Activated CD8-positive, alpha-beta memory T cell treated with anti-CD3 and anti-CD28 coated beads, Interleukin-2, amount 50 U/mL, for 1 hour (primary cell): ENCODE data around the gene COMMD1.
"Not testable (repeated sequence)": the region's sequence is repeated elsewhere in the genome, so short reads cannot be mapped to it uniquely, and the experiment has no call there.

ENCODE experiments used
- DNase-seq: peaks from one replicate; pipeline ENCODE4 v3.0.0-alpha.2; 2020; ENCODE audit errors: extremely low read depth

Gene COMMD1

GRCh38 chr2:61966087-61966727, 60.7 kb downstream of the COMMD1 start:
- no peak for DNase-seq

- no peak for DNase-seq
These were observed 61.8 kb downstream of the COMMD1 start for GRCh38 chr2:61967262-61967661.

GRCh38 chr2:61969376-61969775, 63.9 kb downstream of the COMMD1 start:
- no peak for DNase-seq

DNA sequence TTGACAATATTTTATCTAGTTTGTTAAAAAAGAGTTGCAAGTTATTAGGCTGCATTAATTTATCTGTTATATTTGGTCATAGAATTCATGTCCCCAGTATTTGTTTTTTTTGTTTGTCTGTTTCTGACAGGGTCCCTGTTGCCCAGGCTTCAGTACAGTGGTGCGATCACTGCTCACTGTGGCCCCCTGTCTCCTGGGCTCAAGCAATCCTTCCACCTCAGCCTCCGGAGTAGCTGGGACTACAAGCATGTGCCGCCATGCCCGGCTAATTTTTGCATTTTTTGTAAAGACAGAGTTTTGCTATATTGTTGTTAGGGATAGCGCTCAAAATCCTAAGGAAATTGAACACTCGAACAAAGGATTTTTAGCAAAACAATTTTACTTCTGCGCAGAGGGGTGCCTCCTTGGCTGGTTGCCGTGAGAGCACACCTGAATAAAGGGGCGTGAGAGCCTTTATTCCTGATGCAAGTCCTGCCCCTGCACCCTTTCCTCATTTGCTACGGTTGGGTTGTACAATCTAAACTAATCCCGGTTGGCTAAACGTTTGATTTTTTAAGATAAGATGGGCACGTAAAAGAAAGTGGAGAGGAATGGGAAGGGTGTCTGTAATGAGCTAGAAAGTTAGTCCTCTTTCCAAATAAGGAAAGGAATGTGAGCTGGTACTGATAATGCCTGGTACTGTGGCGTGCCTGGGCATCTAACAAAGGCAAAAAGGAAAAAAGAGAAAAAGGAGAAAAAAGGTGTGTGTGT, 65.5 kb downstream of the COMMD1 start:
- DNase-seq: no peak

DNA sequence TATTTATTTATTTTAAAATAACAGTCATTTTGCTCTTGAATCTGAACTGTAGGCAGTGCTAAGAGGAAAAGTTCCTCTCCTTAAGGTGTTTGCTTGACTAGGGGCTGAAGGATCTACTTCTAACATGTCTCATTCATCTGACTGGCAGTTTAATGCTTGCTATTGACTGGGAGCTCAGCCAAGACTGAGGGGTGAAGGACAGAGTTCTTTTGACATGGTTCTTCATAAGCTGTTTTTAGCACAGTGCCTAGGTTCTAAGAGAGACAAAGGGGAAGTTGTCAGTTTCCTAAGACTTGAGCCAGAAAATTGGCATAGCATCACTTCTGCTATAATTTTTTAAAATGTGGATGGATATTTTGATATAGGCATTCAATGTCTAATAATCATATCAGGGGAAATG, 73.0 kb downstream of the COMMD1 start:
- no peak for DNase-seq

DNA sequence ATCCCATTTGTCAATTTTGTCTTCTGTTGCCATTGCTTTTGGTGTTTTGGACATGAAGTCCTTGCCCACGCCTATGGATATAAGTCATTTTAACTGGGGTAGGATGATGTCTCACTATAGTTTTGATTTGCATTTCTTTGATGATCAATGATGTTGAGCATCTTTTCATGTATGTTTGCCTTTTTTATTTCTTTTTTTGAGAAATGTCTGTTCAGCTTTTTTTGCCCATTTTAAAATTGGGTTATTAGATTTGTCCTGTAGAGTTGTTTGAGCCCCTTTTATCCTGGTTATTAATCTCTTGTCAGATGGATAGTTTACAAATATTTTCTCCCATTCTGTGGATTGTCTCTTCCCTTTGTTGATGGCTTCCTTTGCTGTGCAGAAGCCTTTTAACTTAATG, 75.3 kb downstream of the COMMD1 start:
- DNase-seq: no peak

DNA sequence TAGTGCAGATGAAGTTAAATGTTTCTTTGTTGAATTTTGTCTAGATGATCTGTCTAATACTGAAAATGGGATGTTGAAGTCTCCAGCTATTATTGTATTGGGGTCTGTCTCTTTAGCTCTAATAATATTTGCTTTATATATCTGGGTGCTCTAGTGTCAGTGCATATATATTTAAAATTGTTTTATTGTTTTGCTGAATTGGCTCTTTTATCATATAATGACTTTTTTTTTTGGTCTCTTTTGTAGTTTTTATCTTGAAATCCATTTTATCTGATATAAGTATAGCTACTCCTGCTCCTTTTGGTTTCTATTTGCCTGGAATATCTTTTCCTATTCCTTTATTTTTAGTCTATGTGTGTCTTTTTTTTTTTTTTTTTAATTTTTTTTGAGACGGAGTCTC, 79.2 kb downstream of the COMMD1 start:
- no peak for DNase-seq

DNA sequence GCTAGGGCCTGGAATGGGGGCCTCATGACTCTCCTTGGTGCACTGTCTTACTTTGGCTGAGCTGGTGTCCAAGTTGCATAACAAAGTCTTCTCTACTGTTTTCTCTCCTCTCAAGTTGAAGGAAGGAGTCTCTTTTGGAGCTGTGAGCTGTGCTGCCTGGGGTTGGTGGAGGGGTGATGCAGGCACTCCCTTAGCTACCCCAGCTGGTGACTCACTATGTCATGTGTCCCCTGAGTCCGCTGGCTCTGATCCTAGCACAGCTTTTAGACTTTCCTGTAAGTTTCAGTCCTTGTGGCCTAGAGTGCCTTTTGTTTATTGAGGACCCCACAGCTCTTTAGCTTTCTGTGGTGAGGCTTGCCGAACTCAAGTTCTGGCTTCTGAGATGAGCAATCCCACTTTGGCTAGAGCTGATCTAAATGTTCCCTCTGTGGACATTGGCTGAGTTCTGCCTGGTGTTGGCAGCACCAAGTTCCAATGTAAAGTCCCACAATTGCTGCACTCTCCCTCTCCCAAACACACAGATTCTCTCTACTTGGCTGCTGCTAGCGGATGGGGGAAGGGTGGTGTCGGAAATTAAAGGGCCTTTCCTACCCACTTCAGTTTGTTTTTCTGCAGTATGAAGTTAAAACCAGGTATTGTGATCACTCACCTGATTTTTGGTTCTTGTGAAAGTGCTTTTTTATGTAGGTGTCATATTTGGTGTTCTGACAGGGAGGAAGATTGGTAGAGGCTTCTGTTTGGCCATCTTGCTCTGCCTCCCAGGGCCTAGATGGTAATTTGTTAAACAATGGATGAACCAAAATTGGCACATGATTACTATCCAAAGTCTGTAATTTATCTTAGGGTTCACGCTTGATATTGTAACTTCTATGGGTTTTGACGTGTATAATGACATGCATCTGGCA, 83.2 kb downstream of the COMMD1 start:
- DNase-seq: no peak

- no peak for DNase-seq
These were observed 88.0 kb downstream of the COMMD1 start for GRCh38 chr2:61993422-61994024.

DNA sequence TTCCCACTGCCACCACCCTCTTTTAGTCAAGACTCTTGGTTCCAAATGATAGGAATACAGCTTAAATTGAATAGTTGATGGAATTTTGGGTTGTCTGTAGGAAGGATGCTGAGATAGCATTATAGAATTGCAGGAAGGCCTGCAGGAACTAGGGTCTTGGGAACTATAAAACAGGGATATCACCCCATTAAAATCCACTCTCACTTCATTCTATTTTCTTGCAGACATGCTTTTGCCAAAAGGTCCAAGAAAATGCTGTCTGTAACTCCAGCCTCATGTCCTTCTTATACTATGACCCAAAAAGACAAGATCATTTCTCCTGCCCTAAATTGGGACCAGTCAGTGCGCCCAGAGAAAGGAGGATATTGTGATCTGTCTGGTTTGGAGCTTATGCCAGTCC, 89.1 kb downstream of the COMMD1 start:
- no peak for DNase-seq

DNA sequence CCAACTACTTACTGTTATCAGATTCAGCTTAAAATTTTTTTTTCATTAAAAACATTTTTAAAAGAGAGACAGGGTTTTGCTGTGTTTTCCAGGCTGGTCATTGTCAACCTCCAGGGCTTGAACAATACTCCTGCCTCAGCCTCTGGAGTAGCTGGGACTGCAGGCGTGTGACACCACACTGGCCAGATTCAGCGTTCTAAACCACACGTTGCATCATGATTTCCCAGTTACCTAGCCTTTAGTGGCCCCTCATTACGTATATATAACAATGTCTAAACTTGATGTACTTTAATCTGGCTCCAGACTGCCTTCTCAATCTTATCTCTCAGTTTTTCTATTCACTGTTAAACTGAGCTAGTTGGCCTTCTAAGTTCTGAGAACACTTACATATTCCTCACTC, 89.6 kb downstream of the COMMD1 start:
- no peak for DNase-seq

- no peak for DNase-seq
These were observed 90.0 kb downstream of the COMMD1 start for GRCh38 chr2:61995515-61995914.

DNA sequence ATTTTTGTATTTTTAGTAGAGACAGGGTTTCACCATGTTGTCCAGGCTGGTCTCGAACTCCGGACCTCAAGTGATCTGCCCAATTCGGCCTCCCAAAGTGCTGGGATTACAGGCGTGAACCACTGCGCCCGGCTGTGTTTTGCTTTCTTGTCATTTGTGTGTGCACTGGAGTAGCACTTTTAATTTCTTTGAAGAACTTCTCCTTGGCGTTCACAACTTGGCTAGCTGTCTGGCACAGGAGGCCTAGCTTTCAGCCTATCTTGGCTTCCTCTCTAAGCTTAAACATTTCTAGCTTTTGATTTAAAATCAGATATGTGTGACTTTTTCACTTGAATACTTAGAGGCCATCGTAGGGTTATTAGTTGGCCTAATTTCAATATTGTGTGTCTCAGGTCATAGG, 93.0 kb downstream of the COMMD1 start:
- no peak for DNase-seq

- DNase-seq: no peak
These were observed 95.1 kb downstream of the COMMD1 start for GRCh38 chr2:62000538-62000937.

GRCh38 chr2:62001431-62001830, 96.0 kb downstream of the COMMD1 start:
- DNase-seq: no peak

DNA sequence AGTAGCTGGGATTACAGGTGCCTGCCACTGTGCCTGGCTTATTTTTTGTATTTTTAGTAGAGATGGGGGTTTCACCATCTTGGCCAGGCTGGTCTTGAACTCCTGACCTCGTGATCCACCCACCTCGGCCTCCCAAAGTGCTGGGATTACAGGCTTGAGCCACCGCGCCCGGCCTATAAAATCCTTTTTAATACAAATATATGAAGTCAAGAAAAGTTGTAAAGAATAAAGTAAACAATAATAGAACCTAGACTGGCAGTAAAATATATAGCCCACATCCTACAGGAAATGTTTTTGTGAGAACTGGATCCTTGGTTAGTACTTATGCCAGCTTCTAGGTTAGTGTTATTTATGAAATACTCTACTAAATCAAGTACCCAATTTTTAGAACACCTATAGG, 99.0 kb downstream of the COMMD1 start:
- not testable (repeated sequence) for DNase-seq

DNA sequence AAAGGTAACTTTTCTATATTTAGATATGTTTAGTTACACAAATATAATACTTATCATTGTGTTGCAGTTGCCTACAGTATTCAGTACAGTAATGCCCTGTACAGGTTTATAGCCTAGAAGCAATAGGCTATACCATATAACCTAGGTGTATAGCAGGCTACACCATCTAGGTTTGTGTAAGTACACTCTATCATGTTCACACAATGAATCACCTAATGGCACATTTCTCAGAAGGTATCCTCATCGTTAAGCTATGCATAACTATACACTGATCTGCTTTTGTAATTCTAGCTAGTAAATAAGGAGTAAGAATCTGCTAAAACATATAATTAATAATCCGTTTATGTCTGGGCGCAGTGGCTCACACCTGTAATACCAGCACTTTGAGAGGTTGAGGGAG, 102.1 kb downstream of the COMMD1 start:
- no peak for DNase-seq

- no peak for DNase-seq
These were observed 105.3 kb downstream of the COMMD1 start for GRCh38 chr2:62010632-62011256.

DNA sequence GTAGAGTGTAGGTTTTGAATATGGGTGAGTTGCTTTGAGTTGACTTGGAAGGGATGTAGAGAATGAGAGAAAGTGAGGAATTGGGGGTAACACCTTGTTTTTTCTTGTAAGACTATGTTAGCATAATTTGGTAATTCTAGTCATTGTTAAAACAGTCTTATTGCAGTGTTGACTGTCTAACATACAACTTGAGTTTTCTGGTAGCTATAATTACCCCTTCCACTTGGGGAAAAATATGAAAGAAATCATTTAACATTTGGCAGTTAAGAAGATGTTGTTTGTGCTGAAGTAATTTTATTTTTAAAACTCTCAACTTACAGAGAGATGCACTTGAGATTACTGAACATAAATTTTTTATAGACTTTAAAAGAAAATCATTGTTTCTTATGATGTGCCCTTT, 108.2 kb downstream of the COMMD1 start:
- DNase-seq: no peak

DNA sequence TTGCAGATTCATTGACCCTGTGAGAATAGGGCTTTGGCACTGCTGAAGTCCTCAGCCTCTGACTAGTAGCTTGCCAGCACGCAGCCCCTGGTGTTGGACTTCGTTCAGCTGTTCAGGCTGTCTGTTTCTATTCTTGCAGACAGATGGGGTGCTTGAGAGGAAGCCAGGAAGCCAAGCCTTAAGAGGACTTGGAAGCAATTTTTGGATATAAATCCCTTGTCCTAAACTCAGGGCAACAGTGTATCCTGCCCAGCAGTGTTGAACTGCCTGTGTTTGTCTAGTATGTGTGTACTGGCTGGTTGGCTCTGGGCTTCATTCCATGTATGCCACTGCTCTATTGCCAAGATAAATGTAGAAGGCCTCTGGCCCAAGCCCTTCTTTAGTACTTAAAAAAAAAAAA, 108.6 kb downstream of the COMMD1 start:
- no peak for DNase-seq

- DNase-seq: no peak
These were observed 111.5 kb downstream of the COMMD1 start for GRCh38 chr2:62016957-62017356.

DNA sequence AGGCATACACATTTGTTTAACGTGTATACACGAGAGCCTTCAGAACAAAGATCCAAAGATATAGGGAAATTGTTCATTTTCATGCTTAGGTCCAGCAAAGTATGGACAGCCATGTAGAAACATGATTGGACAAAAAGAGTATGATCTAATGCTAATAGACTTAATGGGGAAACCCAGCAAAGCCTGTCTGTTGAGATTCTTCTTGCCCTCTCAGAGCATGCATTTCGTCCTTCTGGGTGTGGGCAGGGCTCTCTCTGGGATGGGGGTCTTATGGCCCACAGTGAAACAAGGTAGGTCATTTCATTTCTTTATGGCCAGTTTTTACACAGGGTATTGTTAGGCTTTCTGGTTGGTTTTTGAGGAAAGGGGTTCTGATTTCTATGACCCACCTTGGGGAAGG, 124.4 kb downstream of the COMMD1 start:
- DNase-seq: no peak
